WI38 (cell line): ENCODE results near the gene WNT10A.

ENCODE experiments used
- H3K4me3 ChIP-seq: 2 replicates; pipeline ENCODE4 v1.5.1; 2011; ENCODE audit warnings: low read depth, mild to moderate bottlenecking, control low read depth, low read length
- CTCF ChIP-seq: IDR thresholded peaks from 2 replicates; pipeline ENCODE4 v1.5.1; 2012; ENCODE audit warnings: low read depth, mild to moderate bottlenecking, control low read depth, low read length

The WNT10A gene

GRCh38 chr2:218902427-218902826, 21.8 kb downstream of the WNT10A start:
- no peak for TF ChIP-seq CTCF
- no peak overlapping the region for H3K4me3 ChIP-seq

GRCh38 chr2:218904176-218904575, 23.5 kb downstream of the WNT10A start:
- no peak overlapping the region for H3K4me3 ChIP-seq
- TF ChIP-seq CTCF, result no peak

- TF ChIP-seq CTCF, result no peak
Measured at GRCh38 chr2:218908721-218909619, 28.3 kb downstream of the WNT10A start.

GRCh38 chr2:218910741-218911140, 30.1 kb downstream of the WNT10A start:
- no peak for TF ChIP-seq CTCF
- no peak overlapping the region for H3K4me3 ChIP-seq

More at GRCh38 chr2:218908721-218909619, 28.3 kb downstream of the WNT10A start:
- peak overlapping the region; percentile 49 for H3K4me3 ChIP-seq

- no peak for TF ChIP-seq CTCF
- no peak overlapping the region for H3K4me3 ChIP-seq
Measured at GRCh38 chr2:218920504-218920903, 39.9 kb downstream of the WNT10A start.

GRCh38 chr2:218924757-218925156, 44.1 kb downstream of the WNT10A start:
- no peak overlapping the region for H3K4me3 ChIP-seq
- TF ChIP-seq CTCF, result no peak

- no peak for TF ChIP-seq CTCF
- H3K4me3 ChIP-seq, result no peak overlapping the region
Measured at GRCh38 chr2:218925434-218925833, 44.8 kb downstream of the WNT10A start.
